ENCODE results near the gene HNRNPL. TPM values are rescaled to one million over a fixed set of nuclear protein-coding genes. Genes with fewer than 3 reads are reported as not detected.

HNRNPL gene
- total RNA-seq, 1 experiment from 2014 or later: 238 TPM

DNA sequence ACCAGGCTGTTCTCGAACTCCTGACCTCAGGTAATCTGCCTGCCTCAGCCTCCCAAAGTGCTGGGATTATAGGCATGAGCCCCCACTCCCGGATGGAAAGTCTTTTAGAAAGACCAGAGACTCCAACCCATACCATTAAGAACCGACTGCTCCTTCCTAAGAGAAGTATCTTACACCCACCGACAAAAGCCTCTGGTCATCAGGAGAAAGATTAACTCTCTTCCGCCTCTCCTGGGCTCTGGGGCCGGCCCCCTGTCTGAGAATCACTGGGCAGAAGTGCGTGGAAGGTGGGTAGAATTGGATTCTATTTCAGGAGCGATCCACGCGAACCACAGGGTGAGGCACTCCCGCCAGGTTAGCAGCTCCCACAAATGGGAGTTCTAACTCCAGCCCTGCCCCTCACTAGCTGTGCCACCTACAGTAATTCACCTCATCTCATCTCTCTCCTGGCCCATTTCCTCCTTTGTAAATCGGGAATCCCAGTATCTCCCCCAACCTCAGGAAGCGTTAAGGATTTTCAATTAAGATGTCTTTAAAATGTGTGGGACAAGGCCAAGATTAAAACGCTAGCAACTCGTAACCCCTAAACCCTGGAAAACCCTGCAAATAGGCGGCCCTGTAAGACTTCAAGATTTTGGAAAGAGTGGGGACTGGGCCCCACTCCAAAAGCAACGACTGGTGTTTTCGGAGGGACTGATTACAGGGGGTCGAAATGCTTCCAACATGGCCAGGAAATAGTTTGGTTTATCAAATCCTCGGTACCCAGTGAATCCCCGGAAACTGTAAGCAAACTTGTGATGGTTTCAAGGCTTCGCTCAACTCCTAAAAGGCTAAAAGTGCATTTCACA, 1.3 kb downstream of the HNRNPL start:
- no peak for DNase-seq (ENCODE audit: extremely low read depth, low read depth)

DNA sequence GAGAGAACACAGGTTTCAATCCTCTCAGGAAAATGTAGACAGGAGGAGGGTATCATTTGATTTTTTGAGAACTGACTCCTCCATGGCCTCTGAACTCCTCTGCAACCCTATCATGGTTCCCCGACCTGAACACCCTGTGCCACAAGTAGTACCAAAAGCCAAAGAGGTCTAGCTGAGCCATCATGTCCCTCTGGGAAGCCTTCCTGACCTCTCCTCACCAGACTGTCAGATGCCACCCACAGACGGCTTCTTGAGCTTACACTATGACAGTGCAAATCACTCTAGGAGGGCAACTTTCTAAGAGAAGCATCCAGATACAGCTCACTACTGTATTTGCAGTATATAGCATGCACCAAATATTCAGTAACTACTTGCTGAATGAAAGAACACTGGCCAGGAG, 3.7 kb downstream of the HNRNPL start:
- DNase-seq (ENCODE audit: extremely low read depth, low read depth): no peak

DNA sequence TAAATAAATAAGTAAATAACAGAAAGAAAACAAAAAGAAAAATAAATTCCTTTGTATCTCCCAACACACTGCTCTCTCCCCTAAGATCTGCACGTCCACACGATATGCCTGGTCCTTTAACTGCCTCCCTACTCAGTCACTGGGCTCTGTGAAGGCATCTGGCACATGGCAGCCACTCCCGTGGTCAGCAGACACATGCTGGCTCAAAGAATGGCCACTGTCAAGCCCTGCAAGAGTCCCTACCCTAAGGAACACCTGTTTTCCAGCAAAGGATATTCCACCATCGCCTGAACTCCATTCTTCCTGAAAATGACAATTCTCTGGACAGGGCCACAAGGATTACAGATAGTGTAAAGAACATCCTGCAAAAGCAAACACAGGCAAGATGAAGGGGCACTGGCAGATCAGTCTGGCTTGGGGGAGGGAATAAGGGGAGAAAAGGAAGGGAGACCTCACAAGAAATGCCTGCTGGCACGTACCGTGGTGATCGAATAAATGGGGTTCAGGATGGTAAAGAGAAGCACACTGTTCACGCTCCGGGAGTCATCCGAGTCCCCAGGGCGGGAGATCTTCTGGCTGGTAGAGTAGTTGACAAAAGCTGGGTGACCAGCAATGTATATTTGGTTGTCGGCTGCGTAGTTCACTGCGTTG, 4.3 kb downstream of the HNRNPL start:
- no peak for DNase-seq (ENCODE audit: extremely low read depth, low read depth)

DNA sequence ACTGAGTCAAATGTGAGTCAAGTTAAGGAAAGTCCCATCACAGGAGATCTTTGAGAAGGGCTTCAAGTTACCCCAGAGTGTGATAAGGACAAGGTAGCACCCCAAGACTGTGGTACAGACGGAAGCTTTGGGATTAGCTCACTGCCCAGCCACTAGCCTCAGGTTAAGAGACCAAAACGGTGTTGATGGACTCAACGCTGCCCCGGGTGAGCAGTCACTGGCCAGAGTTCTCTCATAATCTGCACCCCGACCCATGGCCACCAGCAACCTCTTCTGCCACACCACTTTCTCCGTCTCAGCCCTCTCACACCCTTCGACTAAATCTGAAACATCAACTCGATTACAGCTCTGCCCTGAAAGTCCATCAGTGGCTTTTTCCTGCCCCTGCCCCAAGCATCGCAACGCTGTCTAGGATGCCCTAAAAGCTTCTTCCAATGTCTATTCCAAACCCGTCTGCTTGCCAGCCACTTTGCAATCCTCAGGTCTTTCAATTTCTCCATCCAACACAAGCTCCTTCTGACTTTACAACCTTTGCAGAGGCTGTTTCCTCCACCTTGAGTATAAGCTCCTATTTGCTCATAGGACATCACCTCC, 5.6 kb downstream of the HNRNPL start:
- DNase-seq (ENCODE audit: extremely low read depth, low read depth): no peak

DNA sequence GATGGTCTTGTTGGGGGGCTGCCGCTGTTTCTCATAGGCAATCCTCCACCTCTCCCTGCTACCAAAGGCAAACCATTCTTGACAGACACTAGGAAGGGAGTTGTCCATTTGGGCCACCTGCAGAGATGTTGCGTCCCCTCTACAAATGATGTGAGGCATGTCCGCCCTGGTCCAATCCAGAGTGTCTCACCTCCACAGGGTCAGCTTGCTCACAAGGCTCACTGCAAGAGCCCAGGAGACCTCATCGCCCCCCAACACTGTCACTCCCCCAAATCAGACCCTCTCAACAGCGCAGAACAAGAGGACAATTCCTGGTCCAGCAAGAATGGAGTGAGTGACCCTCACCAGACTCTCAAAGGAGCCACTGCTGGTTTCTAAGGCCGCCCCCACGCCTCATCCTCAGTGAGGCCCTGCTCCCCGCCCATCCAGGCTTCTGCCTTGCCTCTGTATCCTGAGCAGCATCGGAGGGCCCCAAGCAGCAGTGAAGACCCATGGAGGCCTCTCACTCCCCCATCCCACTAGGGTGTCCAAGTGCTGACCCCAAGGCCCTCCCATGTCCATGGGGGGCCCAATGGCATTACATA, 6.5 kb downstream of the HNRNPL start:
- no peak for DNase-seq (ENCODE audit: extremely low read depth, low read depth)

DNA sequence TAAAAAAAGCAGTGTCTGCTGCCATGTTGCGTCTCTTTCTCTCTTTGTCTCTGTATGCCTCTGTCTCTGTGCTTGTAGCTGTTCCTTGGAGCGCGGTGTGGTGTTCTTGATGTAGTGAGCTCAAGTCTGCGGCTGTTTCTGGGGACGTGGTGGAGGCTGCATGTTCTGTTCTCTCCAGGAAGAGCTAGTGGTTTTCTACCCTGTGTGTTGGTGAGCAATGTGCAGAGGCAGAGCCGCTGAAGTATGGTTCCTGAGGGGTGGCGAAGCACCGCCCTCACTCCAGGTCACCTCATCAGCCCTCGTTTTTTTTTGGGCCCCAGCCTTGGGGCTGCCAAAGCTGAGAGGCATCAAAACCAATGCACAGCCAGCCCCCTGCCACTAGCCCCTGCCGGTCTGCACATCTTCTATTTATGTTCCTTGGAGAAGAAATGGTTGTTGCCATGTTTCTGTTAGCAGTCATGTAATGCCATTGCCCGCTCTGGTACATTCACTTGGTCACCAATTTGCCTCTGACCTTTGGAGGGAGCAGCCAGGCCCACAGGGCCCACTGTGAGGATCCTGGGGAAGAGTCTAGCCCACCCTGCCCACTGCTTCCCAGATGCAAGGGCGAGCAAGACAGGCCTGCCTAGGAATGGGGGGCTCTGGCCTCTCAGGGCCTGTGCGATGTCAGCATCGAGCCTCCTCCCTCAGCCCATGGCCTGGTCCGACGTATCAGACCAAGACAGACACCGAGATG, 7.2 kb downstream of the HNRNPL start:
- no peak for DNase-seq (ENCODE audit: extremely low read depth, low read depth)

DNA sequence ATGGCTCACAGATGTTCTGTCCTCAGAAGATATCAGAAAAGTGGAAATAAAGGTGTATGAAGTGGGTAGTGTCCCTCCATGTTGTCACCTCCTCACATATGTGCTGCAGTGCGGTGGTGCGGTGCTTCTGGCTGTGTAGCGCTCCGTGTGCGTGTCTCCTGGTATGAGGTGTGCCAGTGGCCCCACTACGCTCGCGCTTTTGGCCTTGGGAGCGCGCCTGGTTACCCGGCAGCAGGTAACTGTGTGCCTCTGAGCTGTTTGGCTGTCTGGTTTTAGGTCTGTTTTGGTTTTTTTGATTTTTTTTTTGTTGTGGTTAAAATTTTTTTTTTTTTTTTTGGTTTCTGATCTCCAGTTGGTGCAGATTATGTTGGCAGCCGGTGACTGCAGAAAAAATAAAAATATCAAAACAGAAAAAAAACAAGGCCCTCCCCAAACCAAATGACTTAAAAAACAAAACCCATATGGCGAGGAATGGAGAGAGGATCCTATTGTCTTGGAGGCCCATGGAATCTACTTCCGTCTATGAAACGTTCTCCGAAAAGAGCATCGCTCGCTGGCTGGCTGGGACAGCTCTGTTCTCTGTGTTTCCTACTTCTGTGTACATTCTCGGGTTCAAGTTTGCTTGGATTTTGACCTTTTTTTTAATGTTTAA, 7.9 kb downstream of the HNRNPL start:
- DNase-seq (ENCODE audit: extremely low read depth, low read depth): no peak

DNA sequence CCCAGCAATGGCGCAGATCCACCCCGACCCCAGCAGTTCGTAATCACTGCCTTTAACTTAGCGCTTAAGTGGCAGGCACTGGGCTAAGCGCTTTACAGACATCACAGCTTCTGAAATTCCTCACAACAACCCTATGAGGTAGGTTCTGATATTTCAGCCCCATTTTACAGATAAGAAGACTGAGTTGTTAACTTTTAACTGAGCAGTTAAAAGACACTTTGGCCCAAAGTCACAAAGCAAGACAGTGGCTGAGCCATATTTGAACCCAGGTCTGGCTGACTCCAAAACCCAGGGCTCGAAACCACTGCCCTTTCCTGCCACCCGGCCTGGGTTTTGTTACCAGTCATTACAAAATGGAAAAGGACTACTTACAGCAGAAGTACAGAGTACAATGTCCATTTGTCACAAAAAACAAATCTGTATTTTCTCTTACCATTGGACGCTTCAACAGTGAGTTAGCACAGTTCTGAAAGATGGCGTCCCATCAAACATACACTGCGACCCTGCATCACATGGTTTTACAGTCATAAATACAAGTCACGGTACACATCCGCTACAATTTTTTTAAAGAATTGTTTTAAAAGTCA, 8.5 kb downstream of the HNRNPL start:
- no peak for DNase-seq (ENCODE audit: extremely low read depth, low read depth)

DNA sequence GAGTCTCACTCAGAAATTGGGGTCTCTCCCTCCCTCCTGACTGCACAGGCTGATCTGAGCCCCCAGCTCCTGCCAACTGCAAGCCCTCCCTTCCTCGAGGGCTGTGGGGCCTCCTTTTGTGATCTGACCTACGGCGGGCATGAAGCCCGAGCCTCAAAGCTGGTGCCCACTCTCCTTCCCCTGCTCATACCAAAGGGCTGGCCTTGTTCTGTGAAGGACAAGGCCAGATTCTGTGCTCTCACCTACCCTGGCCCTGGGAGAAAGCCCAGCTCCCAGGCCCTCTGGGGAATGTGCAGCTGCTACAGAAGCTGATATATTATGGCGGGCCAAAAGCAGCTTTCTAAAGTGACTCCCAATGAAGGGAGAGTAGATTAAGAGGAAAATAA, 9.2 kb downstream of the HNRNPL start:
- no peak for DNase-seq (ENCODE audit: extremely low read depth, low read depth)

DNA sequence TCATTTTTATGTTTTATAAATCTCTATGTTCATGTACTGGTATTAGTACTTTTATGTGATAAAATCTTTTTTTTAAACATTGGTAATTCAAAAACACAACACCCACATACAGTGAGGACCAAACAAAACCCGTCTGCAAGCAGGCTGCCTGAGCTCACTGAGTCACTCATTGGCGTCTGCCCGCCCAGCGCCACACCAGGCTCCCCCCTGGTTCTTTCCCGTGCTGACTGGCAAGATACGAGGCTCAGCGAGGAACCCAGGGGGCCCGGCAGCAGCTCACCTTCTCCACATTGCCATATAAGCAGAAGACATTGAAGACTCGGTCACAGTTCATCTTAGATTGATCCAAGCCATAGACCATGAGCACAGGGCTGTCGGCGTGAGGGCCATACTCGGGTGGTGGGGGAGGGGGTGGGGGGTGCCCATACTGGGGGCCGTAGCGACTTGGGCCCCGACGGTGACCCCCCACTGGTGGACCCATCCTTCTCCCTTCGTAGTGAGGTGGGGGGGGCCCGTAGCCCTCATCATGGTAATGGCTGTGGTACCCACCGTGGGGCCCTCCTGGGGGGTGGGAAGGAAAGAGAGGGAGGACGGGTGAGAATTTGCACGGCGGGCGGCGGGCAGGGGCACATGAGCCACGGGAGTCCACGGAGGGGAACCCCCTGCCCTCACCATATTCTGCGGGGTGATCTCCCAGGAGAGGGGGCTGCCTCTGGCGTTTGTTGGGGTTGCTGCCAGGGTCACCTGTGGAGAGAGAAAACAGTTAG, 9.8 kb downstream of the HNRNPL start:
- no peak for DNase-seq (ENCODE audit: extremely low read depth, low read depth)

DNA sequence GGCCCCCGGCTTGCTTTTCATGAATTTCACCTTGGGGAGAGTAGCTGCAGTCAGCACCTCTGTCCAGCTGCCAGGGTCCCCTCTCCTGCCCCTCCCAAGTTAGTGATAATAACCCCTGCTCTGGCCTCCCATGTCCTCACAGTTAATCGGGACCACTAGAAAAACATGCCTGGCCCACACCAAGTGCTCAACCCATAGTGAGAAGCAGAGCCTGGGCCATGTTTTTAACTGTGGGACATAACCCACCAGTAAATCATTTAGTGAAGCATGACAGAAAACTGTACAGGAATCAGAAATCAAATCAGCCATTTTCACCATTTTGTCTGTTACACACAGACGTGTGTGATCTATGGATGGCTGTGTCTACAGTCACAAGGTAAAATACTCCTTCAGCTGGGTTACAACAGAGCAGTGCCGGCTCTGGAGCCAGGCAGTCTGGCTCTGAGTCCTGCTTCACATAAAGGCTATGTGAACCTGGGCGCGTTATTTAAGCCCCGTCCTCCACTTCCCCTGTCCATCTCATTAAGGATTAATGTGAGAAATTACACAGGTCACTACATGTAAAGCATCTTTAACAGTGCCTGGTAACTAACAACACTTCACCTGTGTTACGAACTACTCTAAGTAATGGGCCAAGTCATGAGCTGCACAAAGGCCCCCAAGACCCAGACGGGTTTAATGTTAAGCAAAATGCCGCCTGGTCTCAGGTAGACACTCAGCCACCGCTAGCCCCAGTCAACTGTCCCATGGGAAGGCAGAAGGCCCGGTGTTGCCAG, 10.6 kb downstream of the HNRNPL start:
- DNase-seq (ENCODE audit: extremely low read depth, low read depth): no peak

DNA sequence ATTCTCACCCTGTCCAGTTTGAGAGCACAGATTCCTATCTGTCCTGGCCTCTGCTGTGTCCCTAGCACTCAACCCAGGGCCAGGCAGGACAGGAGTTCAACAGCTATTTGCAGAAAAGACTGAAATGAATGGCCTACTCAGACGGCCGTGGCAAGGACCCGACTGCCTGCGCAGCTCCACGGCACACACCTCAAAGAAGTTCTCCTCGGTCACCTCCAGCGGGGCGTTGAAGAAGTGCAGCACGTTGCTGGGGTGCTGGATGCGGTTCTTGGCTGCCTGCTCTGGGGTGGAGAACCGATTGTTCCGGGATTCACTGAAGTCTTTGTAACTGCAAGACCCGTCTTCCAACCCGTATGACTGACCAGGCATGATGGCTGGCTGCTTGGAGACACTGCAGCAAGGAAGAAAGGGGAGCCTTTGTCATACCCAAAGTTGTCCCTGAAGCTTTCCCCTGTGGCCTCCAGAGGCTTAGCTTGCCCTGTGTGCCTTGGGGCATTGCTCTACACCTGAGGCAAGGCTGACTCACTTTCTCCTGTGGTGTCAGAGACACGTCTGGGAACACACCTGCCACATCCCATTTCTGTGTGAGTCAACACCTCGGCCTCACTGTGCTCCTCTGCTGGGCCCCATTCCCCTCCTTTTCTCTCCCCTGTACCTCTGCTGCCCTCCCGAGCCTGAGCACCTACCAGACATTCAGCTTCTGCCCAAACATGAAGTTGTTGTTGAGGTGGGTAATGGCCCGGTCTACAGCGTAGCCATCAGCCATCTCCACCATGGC, 11.4 kb downstream of the HNRNPL start:
- DNase-seq (ENCODE audit: extremely low read depth, low read depth): no peak

DNA sequence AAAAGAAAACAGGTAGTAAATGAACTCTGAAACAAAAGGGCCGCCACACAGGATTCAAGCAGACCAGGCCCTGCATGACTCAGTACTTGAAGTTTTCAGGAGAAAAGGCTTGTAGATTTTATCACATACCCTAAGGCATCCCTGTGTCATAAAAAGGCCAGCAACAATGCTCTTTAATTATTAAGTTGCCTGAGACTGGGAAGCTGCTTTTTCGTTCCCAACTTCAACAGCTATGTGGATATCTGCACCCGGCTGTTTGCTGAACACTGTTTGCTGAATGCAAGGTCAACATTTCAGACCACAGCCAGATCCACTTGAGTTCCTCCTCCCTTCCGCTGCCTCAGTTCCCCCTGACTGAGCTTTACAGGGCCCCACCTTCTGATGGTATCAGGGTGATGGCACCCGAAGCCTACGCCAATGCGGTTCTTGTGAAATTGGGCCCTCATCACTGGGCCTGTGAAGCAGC, 12.1 kb downstream of the HNRNPL start:
- DNase-seq (ENCODE audit: extremely low read depth, low read depth): no peak

DNA sequence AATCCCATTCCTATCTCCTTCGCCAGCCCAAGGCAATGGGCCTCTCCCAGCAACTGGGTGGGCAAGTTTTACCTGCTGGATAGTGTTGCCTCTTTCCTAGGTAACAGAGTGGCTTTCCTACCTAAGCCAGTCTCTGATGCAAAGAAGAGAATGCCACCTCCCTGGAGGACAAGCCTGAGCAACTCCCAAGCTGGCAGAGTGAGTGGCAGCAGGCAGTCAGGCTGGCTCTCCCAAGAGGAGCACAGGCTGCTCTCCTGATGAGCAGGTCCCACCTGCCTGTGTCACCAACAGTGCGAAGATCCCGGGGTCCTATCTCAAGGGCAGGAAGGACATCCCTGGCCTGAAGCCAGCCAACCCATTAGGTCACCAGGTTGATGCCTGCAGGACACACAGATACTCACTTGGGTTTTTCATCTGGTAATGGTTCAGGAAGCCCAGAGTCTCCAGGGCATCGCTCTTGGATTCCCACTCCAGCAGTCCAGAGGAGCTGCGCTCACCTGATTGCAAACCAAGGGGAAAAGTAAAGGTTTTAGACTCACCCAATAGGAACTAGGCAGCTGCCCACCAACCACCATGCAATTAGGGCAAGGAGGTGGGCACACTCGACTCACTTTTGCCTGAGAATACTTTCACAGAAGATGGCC, 12.7 kb downstream of the HNRNPL start:
- DNase-seq (ENCODE audit: extremely low read depth, low read depth): no peak

DNA sequence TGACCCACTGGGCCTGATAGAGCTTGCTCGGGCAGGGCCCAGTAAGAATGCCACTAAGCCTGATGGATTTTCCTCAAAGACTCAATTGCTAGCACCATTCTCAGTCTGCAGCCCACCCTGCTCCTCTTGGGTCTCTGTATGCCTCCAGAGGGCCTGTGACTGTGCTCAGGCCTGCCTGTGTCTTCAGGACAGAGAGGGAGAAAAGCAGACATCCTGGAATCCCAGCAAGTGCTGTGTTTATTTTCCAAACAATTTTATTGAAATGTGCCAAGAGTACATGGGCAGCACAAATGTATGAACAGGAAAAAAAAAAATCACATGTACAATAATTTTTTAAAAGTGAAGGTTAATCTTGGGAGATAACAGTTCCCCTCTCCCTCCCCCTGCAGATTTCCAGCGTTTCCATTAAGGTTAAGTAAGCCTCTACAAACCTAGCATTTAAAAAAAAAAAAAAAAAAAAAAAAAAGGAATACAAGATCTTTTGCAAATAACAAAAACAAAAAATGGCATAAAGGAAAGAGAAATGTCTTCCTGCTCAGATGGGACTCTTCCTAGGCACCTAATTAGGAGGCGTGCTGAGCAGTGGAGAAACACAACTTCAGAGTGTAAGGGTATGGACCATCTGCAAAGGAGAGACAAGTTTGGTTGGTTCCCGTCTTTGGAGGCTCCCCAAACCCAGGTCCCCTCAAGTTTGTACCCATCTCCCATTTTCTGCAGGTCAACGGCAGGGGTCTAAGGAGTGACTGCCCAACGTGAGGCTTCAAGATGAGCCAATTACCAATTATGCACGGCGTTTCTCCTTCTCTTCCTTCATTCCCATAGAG, 13.4 kb downstream of the HNRNPL start:
- DNase-seq (ENCODE audit: extremely low read depth, low read depth): no peak

DNA sequence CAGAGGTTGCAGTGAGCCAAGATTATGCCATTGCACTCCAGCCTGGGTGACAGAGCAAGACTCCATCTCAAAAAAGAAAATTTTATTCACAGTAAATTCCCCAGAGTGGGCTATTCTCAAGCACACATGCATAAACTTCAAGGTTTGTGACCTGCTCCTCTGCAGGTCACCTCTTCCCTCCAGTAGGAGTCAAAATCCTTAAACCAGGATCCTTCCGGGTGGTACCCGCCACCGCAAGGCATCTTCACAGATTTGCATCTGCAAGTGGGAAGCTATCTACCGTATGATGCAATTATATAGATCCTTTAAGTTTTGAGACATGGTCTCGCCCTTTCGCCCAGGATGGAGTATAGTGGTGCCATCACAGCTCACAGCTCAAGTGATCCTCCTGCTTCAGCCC, 15.2 kb downstream of the HNRNPL start:
- no peak for DNase-seq (ENCODE audit: extremely low read depth, low read depth)

Data from NCI-H460 (cell line).